Activated T-cell treated with anti-CD3 and anti-CD28 coated beads for 1 hour (primary cell): ENCODE results near the gene NKAIN4.

Experiments
- DNase-seq: peaks from one replicate; pipeline ENCODE4 v3.0.0-alpha.2; 2020; ENCODE audit warnings: low read depth

NKAIN4 gene

GRCh38 chr20:63192721-63193120, 61.5 kb downstream of the NKAIN4 start:
- no peak for DNase-seq

- DNase-seq = no peak
Observed at GRCh38 chr20:63191400-63191799, 62.9 kb downstream of the NKAIN4 start.

GRCh38 chr20:63190828-63191227, 63.4 kb downstream of the NKAIN4 start:
- no peak for DNase-seq
